Neural cell (in vitro differentiated cells): ENCODE results near the gene NME7. TPM values are rescaled to one million over a fixed set of nuclear protein-coding genes. Genes with fewer than 3 reads are reported as not detected.

Experiments used
- H2AFZ ChIP-seq: fragments of 200-600, 300-800 bp; sonication (generic), shearing (Covaris generic); 2 replicates; pipeline ENCODE4 v1.6.0; 2014; ENCODE audit warnings: low read depth, mild to moderate bottlenecking, antibody characterized with exemption, low read length, moderate library complexity
- H3F3A ChIP-seq: fragments of 200-600 bp; shearing (Covaris generic); 2 replicates; pipeline ENCODE4 v1.6.1; 2016; ENCODE audit warnings: mild to moderate bottlenecking, moderate library complexity, mixed read lengths, antibody characterized with exemption, low read length; ENCODE audit not compliant: insufficient read depth, poor library complexity, severe bottlenecking
- H3K27ac ChIP-seq: fragments of 200-600, 300-800 bp; sonication (generic), shearing (Covaris generic); 2 replicates; pipeline ENCODE4 v1.5.1; 2014; ENCODE audit warnings: mild to moderate bottlenecking, low read length, moderate library complexity
- H3K27me3 ChIP-seq: fragments of 300-800, 200-600 bp; sonication (generic), shearing (Covaris generic); 2 replicates; pipeline ENCODE4 v1.6.0; 2014; ENCODE audit warnings: mild to moderate bottlenecking, low read depth, low read length, moderate library complexity; ENCODE audit not compliant: insufficient read depth
- H3K36me3 ChIP-seq: fragments of 300-800, 200-600 bp; sonication (generic), shearing (Covaris generic); 2 replicates; pipeline ENCODE4 v1.5.1; 2014; ENCODE audit warnings: mild to moderate bottlenecking, antibody characterized with exemption, low read length, moderate library complexity; ENCODE audit not compliant: insufficient read depth
- H3K4me2 ChIP-seq: fragments of 300-800, 200-600 bp; sonication (generic), shearing (Covaris generic); 2 replicates; pipeline ENCODE4 v1.6.0; 2014; ENCODE audit warnings: mild to moderate bottlenecking, low read length
- H3K4me3 ChIP-seq: fragments of 300-800, 200-600 bp; sonication (generic), shearing (Covaris generic); 2 replicates; pipeline ENCODE4 v1.5.1; 2014; ENCODE audit warnings: mild to moderate bottlenecking, low read length, moderate library complexity
- H3K79me2 ChIP-seq: fragments of 200-600 bp; shearing (Covaris generic); replicated peaks from 2 replicates; pipeline ENCODE4 v1.6.0; 2014; ENCODE audit warnings: mild to moderate bottlenecking, low read length, moderate library complexity; ENCODE audit not compliant: insufficient read depth
- H3K9ac ChIP-seq: fragments of 300-800, 200-600 bp; sonication (generic), shearing (Covaris generic); 2 replicates; pipeline ENCODE4 v1.6.1; 2016; ENCODE audit warnings: mild to moderate bottlenecking, low read length, mixed read lengths
- H3K9me2 ChIP-seq: fragments of 200-600 bp; shearing (Covaris generic); 2 replicates; pipeline ENCODE4 v1.6.1; 2016; ENCODE audit warnings: mild to moderate bottlenecking, low read length, mixed read lengths; ENCODE audit not compliant: insufficient read depth
- H3K9me3 ChIP-seq: fragments of 200-600, 300-800 bp; sonication (generic), shearing (Covaris generic); 2 replicates; pipeline ENCODE4 v1.6.1; 2016; ENCODE audit warnings: mild to moderate bottlenecking, mixed run types, low read length, moderate library complexity, mixed read lengths
- H4K20me1 ChIP-seq: fragments of 200-600 bp; shearing (Covaris generic); 2 replicates; pipeline ENCODE4 v1.6.1; 2016; ENCODE audit warnings: mild to moderate bottlenecking, mixed run types; ENCODE audit not compliant: insufficient read depth
- EP300 ChIP-seq: fragments of 450-650 bp; conservative IDR thresholded peaks from 2 replicates; pipeline ENCODE4 v1.6.1; 2014; ENCODE audit warnings: antibody characterized with exemption, mild to moderate bottlenecking, moderate library complexity; ENCODE audit not compliant: poor library complexity, severe bottlenecking
- EZH2 ChIP-seq: fragments of 200-600, 300-800 bp; shearing (Covaris generic), sonication (generic); IDR thresholded peaks from 2 replicates; pipeline ENCODE4 v1.6.1; 2014; ENCODE audit warnings: antibody characterized with exemption, low read length, borderline replicate concordance, mild to moderate bottlenecking; ENCODE audit not compliant: insufficient read depth, poor library complexity, severe bottlenecking
- MXI1 ChIP-seq: fragments of 450-650 bp; conservative IDR thresholded peaks from 2 replicates; pipeline ENCODE4 v1.6.1; 2014; ENCODE audit warnings: antibody characterized with exemption, mild to moderate bottlenecking; ENCODE audit not compliant: poor library complexity, severe bottlenecking
- POLR2AphosphoS5 ChIP-seq: IDR thresholded peaks from 2 replicates; pipeline ENCODE4 v1.6.1; 2012
- RAD21 ChIP-seq: fragments of 450-650 bp; conservative IDR thresholded peaks from 2 replicates; pipeline ENCODE4 v1.6.1; 2014; ENCODE audit warnings: antibody characterized with exemption, mild to moderate bottlenecking, moderate library complexity
- SMC3 ChIP-seq: fragments of 450-650 bp; conservative IDR thresholded peaks from 2 replicates; pipeline ENCODE4 v1.6.1; 2014; ENCODE audit warnings: antibody characterized with exemption, mild to moderate bottlenecking, moderate library complexity; ENCODE audit not compliant: poor library complexity
- TAF1 ChIP-seq: IDR thresholded peaks from 2 replicates; pipeline ENCODE4 v1.6.1; 2012; ENCODE audit warnings: low read depth
- polyA plus RNA-seq: library from polyadenylated mRNA; depleted of rRNA; stranded (reverse); fragments of >200 nt; gene quantifications from 2 replicates; pipeline ENCODE4 v1.2.3, GENCODE V29; 2014
- TF ChIP-seq, protein P1 (sequence below): fragments of 450-650 bp; IDR thresholded peaks from 2 replicates; pipeline ENCODE4 v1.5.1; 2014; ENCODE audit warnings: antibody characterized with exemption, mild to moderate bottlenecking, moderate library complexity; ENCODE audit not compliant: poor library complexity, severe bottlenecking
- TF ChIP-seq, protein P2 (sequence below): IDR thresholded peaks from 2 replicates; pipeline ENCODE4 v1.6.1; 2012; ENCODE audit warnings: borderline replicate concordance

The NME7 gene
- polyA plus RNA-seq, 1 donor from 2014 or later: 42.4 TPM

GRCh38 chr1:169201084-169201619 lies 166.4 kb downstream of the NME7 start:
- no peaks in the 10 kb centered on the region for H3F3A ChIP-seq
- H3K9me3 ChIP-seq: no peaks in the 10 kb centered on the region
- no peaks in the 10 kb centered on the region for H3K36me3 ChIP-seq
- H3K4me2 ChIP-seq: no peak overlapping the region
- no peaks in the 10 kb centered on the region for H4K20me1 ChIP-seq
- TF ChIP-seq POLR2AphosphoS5: no peak
- no peak for TF ChIP-seq RAD21
- TF ChIP-seq, protein P1, sequence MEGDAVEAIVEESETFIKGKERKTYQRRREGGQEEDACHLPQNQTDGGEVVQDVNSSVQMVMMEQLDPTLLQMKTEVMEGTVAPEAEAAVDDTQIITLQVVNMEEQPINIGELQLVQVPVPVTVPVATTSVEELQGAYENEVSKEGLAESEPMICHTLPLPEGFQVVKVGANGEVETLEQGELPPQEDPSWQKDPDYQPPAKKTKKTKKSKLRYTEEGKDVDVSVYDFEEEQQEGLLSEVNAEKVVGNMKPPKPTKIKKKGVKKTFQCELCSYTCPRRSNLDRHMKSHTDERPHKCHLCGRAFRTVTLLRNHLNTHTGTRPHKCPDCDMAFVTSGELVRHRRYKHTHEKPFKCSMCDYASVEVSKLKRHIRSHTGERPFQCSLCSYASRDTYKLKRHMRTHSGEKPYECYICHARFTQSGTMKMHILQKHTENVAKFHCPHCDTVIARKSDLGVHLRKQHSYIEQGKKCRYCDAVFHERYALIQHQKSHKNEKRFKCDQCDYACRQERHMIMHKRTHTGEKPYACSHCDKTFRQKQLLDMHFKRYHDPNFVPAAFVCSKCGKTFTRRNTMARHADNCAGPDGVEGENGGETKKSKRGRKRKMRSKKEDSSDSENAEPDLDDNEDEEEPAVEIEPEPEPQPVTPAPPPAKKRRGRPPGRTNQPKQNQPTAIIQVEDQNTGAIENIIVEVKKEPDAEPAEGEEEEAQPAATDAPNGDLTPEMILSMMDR: no peak
- TF ChIP-seq SMC3: no peak
- TF ChIP-seq, protein P2, sequence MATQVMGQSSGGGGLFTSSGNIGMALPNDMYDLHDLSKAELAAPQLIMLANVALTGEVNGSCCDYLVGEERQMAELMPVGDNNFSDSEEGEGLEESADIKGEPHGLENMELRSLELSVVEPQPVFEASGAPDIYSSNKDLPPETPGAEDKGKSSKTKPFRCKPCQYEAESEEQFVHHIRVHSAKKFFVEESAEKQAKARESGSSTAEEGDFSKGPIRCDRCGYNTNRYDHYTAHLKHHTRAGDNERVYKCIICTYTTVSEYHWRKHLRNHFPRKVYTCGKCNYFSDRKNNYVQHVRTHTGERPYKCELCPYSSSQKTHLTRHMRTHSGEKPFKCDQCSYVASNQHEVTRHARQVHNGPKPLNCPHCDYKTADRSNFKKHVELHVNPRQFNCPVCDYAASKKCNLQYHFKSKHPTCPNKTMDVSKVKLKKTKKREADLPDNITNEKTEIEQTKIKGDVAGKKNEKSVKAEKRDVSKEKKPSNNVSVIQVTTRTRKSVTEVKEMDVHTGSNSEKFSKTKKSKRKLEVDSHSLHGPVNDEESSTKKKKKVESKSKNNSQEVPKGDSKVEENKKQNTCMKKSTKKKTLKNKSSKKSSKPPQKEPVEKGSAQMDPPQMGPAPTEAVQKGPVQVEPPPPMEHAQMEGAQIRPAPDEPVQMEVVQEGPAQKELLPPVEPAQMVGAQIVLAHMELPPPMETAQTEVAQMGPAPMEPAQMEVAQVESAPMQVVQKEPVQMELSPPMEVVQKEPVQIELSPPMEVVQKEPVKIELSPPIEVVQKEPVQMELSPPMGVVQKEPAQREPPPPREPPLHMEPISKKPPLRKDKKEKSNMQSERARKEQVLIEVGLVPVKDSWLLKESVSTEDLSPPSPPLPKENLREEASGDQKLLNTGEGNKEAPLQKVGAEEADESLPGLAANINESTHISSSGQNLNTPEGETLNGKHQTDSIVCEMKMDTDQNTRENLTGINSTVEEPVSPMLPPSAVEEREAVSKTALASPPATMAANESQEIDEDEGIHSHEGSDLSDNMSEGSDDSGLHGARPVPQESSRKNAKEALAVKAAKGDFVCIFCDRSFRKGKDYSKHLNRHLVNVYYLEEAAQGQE: no peak
- H3K79me2 ChIP-seq: no peaks in the 10 kb centered on the region
- H2AFZ ChIP-seq: no peak overlapping the region
- H3K27ac ChIP-seq: no peak overlapping the region
- no peaks in the 10 kb centered on the region for H3K27me3 ChIP-seq
- H3K9me2 ChIP-seq: no peaks in the 10 kb centered on the region
- H3K9ac ChIP-seq: no peak overlapping the region
- no peak overlapping the region for H3K4me3 ChIP-seq

GRCh38 chr1:169200319-169200718 lies 167.3 kb downstream of the NME7 start:
- Histone ChIP-seq H3K4me3 (no peak overlapping the region), H3K27me3 (no peaks in the 10 kb centered on the region), H2AFZ (no peak overlapping the region), H3K79me2 (no peaks in the 10 kb centered on the region), H3K4me2 (no peak overlapping the region), H3K9me2 (no peaks in the 10 kb centered on the region), H3K9ac (no peak overlapping the region), H3F3A (no peaks in the 10 kb centered on the region), H3K27ac (no peak overlapping the region), H3K36me3 (no peaks in the 10 kb centered on the region), H3K9me3 (no peaks in the 10 kb centered on the region), H4K20me1 (no peaks in the 10 kb centered on the region)
- TF ChIP-seq, protein P1: no peak
- TF ChIP-seq, protein P2: no peak
- TF ChIP-seq TAF1: no peak
- TF ChIP-seq EZH2: no peak
- TF ChIP-seq SMC3: no peak
- TF ChIP-seq EP300: no peak
- no peak for TF ChIP-seq POLR2AphosphoS5
- TF ChIP-seq RAD21: no peak
- TF ChIP-seq MXI1: no peak
